Liver (tissue), 9 donors: ENCODE results near the gene PKD1. TPM values are rescaled to one million over a fixed set of nuclear protein-coding genes. Genes with fewer than 3 reads are reported as not detected.

Source experiments
- DNase-seq: peaks from one replicate; pipeline ENCODE4 v3.0.0-alpha.2; 2017; ENCODE audit warnings: low spot score
- H3K27ac ChIP-seq, 2 donors: one replicate each; pipeline ENCODE4 v1.7.0; 2013; ENCODE audit warnings: inconsistent platforms in 2 of 2, low read length in 2 of 2, control low read depth in 1 of 2, low read depth in 1 of 2, mild to moderate bottlenecking in 1 of 2
- H3K27me3 ChIP-seq, 4 donors: one replicate each; pipeline versions ENCODE4 v1.6.1 to v1.7.0; 2013; ENCODE audit warnings: low read length in 3 of 4, inconsistent platforms in 1 of 4, mild to moderate bottlenecking in 1 of 4, moderate library complexity in 1 of 4; ENCODE audit not compliant: control insufficient read depth in 4 of 4, insufficient read depth in 4 of 4
- H3K36me3 ChIP-seq, 4 donors: one replicate each; pipeline versions ENCODE4 v1.6.1 to v1.7.0; 2013; ENCODE audit warnings: low read length in 3 of 4, mild to moderate bottlenecking in 3 of 4, low read depth in 1 of 4, moderate library complexity in 1 of 4; ENCODE audit not compliant: control insufficient read depth in 4 of 4, insufficient read depth in 3 of 4
- H3K4me1 ChIP-seq, 4 donors: one replicate each; pipeline versions ENCODE4 v1.6.1 to v1.7.0; 2013; ENCODE audit warnings: low read length in 3 of 4, mild to moderate bottlenecking in 3 of 4, moderate library complexity in 1 of 4; ENCODE audit not compliant: control insufficient read depth in 4 of 4, insufficient read depth in 4 of 4
- H3K4me3 ChIP-seq, 3 donors: one replicate each; pipeline versions ENCODE4 v1.6.1 to v1.7.0; 2013; ENCODE audit warnings: low read length in 3 of 3, control low read depth in 1 of 3, low read depth in 1 of 3, mild to moderate bottlenecking in 1 of 3
- H3K9ac ChIP-seq, 2 donors: one replicate each; pipeline ENCODE4 v1.7.0; 2013; ENCODE audit warnings: low read length in 2 of 2, mild to moderate bottlenecking in 2 of 2, moderate library complexity in 2 of 2, control low read depth in 1 of 2, low read depth in 1 of 2
- H3K9me3 ChIP-seq, 4 donors: one replicate each; pipeline versions ENCODE4 v1.6.1 to v1.7.0; 2013; ENCODE audit warnings: low read length in 3 of 4; ENCODE audit not compliant: control insufficient read depth in 4 of 4
- ATF3 ChIP-seq: IDR thresholded peaks from 2 replicates; pipeline ENCODE4 v1.6.1; 2016; ENCODE audit warnings: antibody characterized with exemption
- CTCF ChIP-seq: fragments of 150-350 bp; IDR thresholded peaks from 2 replicates; pipeline ENCODE4 v1.5.1; 2017; ENCODE audit warnings: improper control_type of control experiment, low read depth, low read length; ENCODE audit not compliant: missing input control
- EGR1 ChIP-seq, 2 donors: IDR thresholded peaks; 2 replicates each; pipeline ENCODE4 v1.6.1; 2016 to 2018; ENCODE audit warnings: antibody characterized with exemption in 2 of 2, low read depth in 2 of 2
- FOXA1 ChIP-seq: IDR thresholded peaks from 2 replicates; pipeline ENCODE4 v1.6.1; 2016; ENCODE audit warnings: antibody characterized with exemption
- FOXA2 ChIP-seq: IDR thresholded peaks from 2 replicates; pipeline ENCODE4 v1.6.1; 2016; ENCODE audit warnings: antibody characterized with exemption
- GABPA ChIP-seq, 2 donors: IDR thresholded peaks in 1 of 2; conservative IDR thresholded peaks in 1 of 2; 2 replicates each; pipeline ENCODE4 v1.6.1; 2016; ENCODE audit warnings: antibody characterized with exemption in 2 of 2, mild to moderate bottlenecking in 1 of 2, moderate library complexity in 1 of 2
- HNF4A ChIP-seq, 2 donors: conservative IDR thresholded peaks; 2 replicates each; pipeline ENCODE4 v1.6.1; 2016; ENCODE audit warnings: antibody characterized with exemption in 2 of 2, mild to moderate bottlenecking in 2 of 2
- HNF4G ChIP-seq: IDR thresholded peaks from 2 replicates; pipeline ENCODE4 v1.6.1; 2016; ENCODE audit warnings: antibody characterized with exemption
- JUND ChIP-seq, 2 donors: IDR thresholded peaks; 2 replicates each; pipeline ENCODE4 v1.6.1; 2016; ENCODE audit warnings: antibody characterized with exemption in 2 of 2
- MAX ChIP-seq: IDR thresholded peaks from 2 replicates; pipeline ENCODE4 v1.6.1; 2016; ENCODE audit warnings: antibody characterized with exemption
- NR2F2 ChIP-seq: IDR thresholded peaks from 2 replicates; pipeline ENCODE4 v1.6.1; 2016; ENCODE audit warnings: antibody characterized with exemption
- RAD21 ChIP-seq, 2 donors: IDR thresholded peaks; 2 replicates each; pipeline ENCODE4 v1.6.1; 2016; ENCODE audit warnings: antibody characterized with exemption in 2 of 2, mild to moderate bottlenecking in 2 of 2
- REST ChIP-seq: IDR thresholded peaks from 2 replicates; pipeline ENCODE4 v1.6.1; 2016; ENCODE audit warnings: antibody characterized with exemption, mild to moderate bottlenecking
- RXRA ChIP-seq, 2 donors: IDR thresholded peaks; 2 replicates each; pipeline ENCODE4 v1.6.1; 2017 to 2018; ENCODE audit warnings: antibody characterized with exemption in 2 of 2, mild to moderate bottlenecking in 1 of 2
- SP1 ChIP-seq: IDR thresholded peaks from 2 replicates; pipeline ENCODE4 v1.6.1; 2018; ENCODE audit warnings: antibody characterized with exemption, mild to moderate bottlenecking
- TAF1 ChIP-seq: conservative IDR thresholded peaks from 2 replicates; pipeline ENCODE4 v1.6.1; 2016; ENCODE audit warnings: antibody characterized with exemption, mild to moderate bottlenecking
- YY1 ChIP-seq: IDR thresholded peaks from 2 replicates; pipeline ENCODE4 v1.6.1; 2016; ENCODE audit warnings: antibody characterized with exemption, mild to moderate bottlenecking
- ZBTB33 ChIP-seq: IDR thresholded peaks from 2 replicates; pipeline ENCODE4 v1.6.1; 2016; ENCODE audit warnings: antibody characterized with exemption
- WGBS: extraction: QIAGEN DNeasy Blood & Tissue Kit; methylation state at CpG from one replicate; pipeline ENCODE4 v1.1.7; 2013; 5-methylcytosine and 5-hydroxymethylcytosine counted together
- polyA plus RNA-seq, 2 donors: library from polyadenylated mRNA; stranded (reverse) in 1 of 2; unstranded in 1 of 2; fragments of 200-250 nt in 1 of 2; fragments of >200 nt in 1 of 2; fragmentation: Nextera tagmentation in 1 of 2; extraction: Ambion mirVana in 1 of 2; gene quantifications; one replicate each; pipeline versions ENCODE4 v1.2.1 to v1.2.3, GENCODE V29; 2013 to 2015
- total RNA-seq, 2 donors: library from RNA; depleted of rRNA; stranded (reverse); fragments of >200 nt; gene quantifications; one replicate each; pipeline ENCODE4 v1.2.3, GENCODE V29; 2014
- donor health status: healthy.
- donor health status: healthy.
- donor health status: healthy.
- donor health status: healthy.
- donor health status: healthy.

Gene PKD1
- total and polyA plus RNA-seq, 4 donors, result 8.0 to 58.4 (median 25.6) TPM

GRCh38 chr16:2070576-2071453 lies 64.9 kb downstream of the PKD1 start:
- no peak overlapping the region for H3K4me3 ChIP-seq
- 96% methylated on average over 29 of the region's 29 CpGs for WGBS

More at GRCh38 chr16:2070576-2071453, 64.9 kb downstream of the PKD1 start:
- no peak for DNase-seq
- no peak overlapping the region for H3K9ac ChIP-seq
- no peaks in the 10 kb centered on the region for H3K27me3 ChIP-seq
- peaks cover 14 to 76% (median 27%) of the 10 kb centered on the region in 4 donors for H3K36me3 ChIP-seq
- H3K27ac ChIP-seq, result no peak overlapping the region
- H3K9me3 ChIP-seq, result no peaks in the 10 kb centered on the region
- H3K4me1 ChIP-seq, result no peaks in the 10 kb centered on the region
- TF ChIP-seq RXRA (IDR thresholded peaks at IDR 0.05) (no peak), RAD21 (IDR thresholded peaks at IDR 0.05) (no peak), MAX (no peak), YY1 (no peak), ATF3 (no peak), CTCF (no peak), TAF1 (no peak), EGR1 (IDR thresholded peaks at IDR 0.05; ENCODE audit: low read depth in 2 of 2) (no peak), NR2F2 (no peak), FOXA1 (no peak), REST (no peak), ZBTB33 (no peak), HNF4G (no peak), FOXA2 (no peak), SP1 (no peak), JUND (IDR thresholded peaks at IDR 0.05) (no peak), GABPA (IDR thresholded peaks at IDR 0.05 in 1 of 2, conservative IDR thresholded peaks at IDR 0.05 in 1 of 2) (no peak), HNF4A (conservative IDR thresholded peaks at IDR 0.05) (no peak)
